Measurements from ENCODE around the gene RASL11B. TPM values are rescaled to one million over a fixed set of nuclear protein-coding genes. Genes with fewer than 3 reads are reported as not detected.

The RASL11B gene
- total RNA-seq, 1 experiment from 2014 or later: 30.0 TPM

GRCh38 chr4:52846502-52846901 lies 15.6 kb upstream of the RASL11B start:
- peaks cover 29 to 31% of the 10 kb centered on the region in 2 experiments for H3K4me1 Mint-ChIP-seq
- H3K36me3 Mint-ChIP-seq (ENCODE audit: insufficient read depth in 1 of 3, low read depth in 3 of 3): no peaks in the 10 kb centered on the region
- H3K9me3 Mint-ChIP-seq: no peaks in the 10 kb centered on the region
- Histone ChIP-seq H2BK15ac (ENCODE audit: low read depth, low read length) (no peak overlapping the region), H4K20me1 (ENCODE audit: control insufficient read depth, insufficient read depth, insufficient read length) (no peaks in the 10 kb centered on the region), H3K18ac (ENCODE audit: insufficient read length, low read depth, low read length) (no peak overlapping the region), H2BK20ac (ENCODE audit: low read depth, low read length, poor library complexity, severe bottlenecking) (no peak overlapping the region), H2BK120ac (ENCODE audit: low read depth, low read length, poor library complexity, severe bottlenecking) (no peak overlapping the region), H3K4me2 (ENCODE audit: insufficient read depth, insufficient read length, low read length) (no peak overlapping the region), H3K14ac (ENCODE audit: insufficient read depth, low read length) (no peak overlapping the region), H3K79me1 (ENCODE audit: insufficient read depth, low read depth, low read length, poor library complexity, severe bottlenecking) (no peaks in the 10 kb centered on the region), H3K4ac (ENCODE audit: low read depth, low read length) (no peak overlapping the region), H4K8ac (replicated peaks; ENCODE audit: insufficient read length, low read depth, low read length) (no peak overlapping the region), H3K27me3 (ENCODE audit: insufficient read depth, low read length) (no peaks in the 10 kb centered on the region), H3K23me2 (ENCODE audit: insufficient read length, low read depth, low read length, poor library complexity, severe bottlenecking) (no peaks in the 10 kb centered on the region), H2BK12ac (ENCODE audit: insufficient read length, low read depth, low read length) (no peak overlapping the region), H3K79me2 (ENCODE audit: insufficient read depth, low read length) (no peaks in the 10 kb centered on the region; the same call in 1 of the 2 replicates), H3K9ac (ENCODE audit: extremely low read depth, insufficient read length, low read length) (no peak overlapping the region), H3K56ac (ENCODE audit: insufficient read length, low read depth, low read length) (no peak overlapping the region), H3K4me1 (ENCODE audit: insufficient read depth, low read length) (no peaks in the 10 kb centered on the region; the same call in 1 of the 2 replicates), H3T11ph (ENCODE audit: low read length) (no peak overlapping the region), H3K9me3 (ENCODE audit: control insufficient read depth, low read depth, low read length) (no peaks in the 10 kb centered on the region), H4K91ac (ENCODE audit: insufficient read length, low read depth, low read length) (no peak overlapping the region), H2AFZ (ENCODE audit: low read length) (no peak overlapping the region), H2AK5ac (ENCODE audit: insufficient read length, low read length) (no peak overlapping the region), H4K5ac (ENCODE audit: insufficient read length, low read depth, low read length) (no peak overlapping the region), H3K27ac (ENCODE audit: insufficient read length, low read depth, low read length) (no peak overlapping the region), H3K23ac (ENCODE audit: insufficient read length, low read depth, low read length) (no peak overlapping the region), H2BK5ac (ENCODE audit: insufficient read length, low read length) (no peak overlapping the region)
- TF ChIP-seq, protein P1, sequence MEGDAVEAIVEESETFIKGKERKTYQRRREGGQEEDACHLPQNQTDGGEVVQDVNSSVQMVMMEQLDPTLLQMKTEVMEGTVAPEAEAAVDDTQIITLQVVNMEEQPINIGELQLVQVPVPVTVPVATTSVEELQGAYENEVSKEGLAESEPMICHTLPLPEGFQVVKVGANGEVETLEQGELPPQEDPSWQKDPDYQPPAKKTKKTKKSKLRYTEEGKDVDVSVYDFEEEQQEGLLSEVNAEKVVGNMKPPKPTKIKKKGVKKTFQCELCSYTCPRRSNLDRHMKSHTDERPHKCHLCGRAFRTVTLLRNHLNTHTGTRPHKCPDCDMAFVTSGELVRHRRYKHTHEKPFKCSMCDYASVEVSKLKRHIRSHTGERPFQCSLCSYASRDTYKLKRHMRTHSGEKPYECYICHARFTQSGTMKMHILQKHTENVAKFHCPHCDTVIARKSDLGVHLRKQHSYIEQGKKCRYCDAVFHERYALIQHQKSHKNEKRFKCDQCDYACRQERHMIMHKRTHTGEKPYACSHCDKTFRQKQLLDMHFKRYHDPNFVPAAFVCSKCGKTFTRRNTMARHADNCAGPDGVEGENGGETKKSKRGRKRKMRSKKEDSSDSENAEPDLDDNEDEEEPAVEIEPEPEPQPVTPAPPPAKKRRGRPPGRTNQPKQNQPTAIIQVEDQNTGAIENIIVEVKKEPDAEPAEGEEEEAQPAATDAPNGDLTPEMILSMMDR (conservative IDR thresholded peaks at IDR 0.05): no peak
- WGBS (ENCODE audit: extremely low coverage, insufficient read length, low lambda C conversion rate): no CpG with 5 or more reads among the region's 2 CpGs
- DNase-seq: no peak
- no peak overlapping the region for H3K4me3 Mint-ChIP-seq
- no peaks in the 10 kb centered on the region; the same call in none of the 2 replicates for H3K27me3 Mint-ChIP-seq (ENCODE audit: low read depth)
- H3K27ac Mint-ChIP-seq: no peak overlapping the region

All from H9 (cell line).